Uterus (tissue), 4 donors: ENCODE results near the gene TANK. TPM values are rescaled to one million over a fixed set of nuclear protein-coding genes. Genes with fewer than 3 reads are reported as not detected.

ENCODE experiments used
- DNase-seq, 2 donors: peaks; one replicate each; pipeline ENCODE4 v3.0.0-alpha.2; 2019 to 2020
- H3K27ac ChIP-seq, 2 donors: fragments of 200-600 bp; sonication (generic); 1 replicate in 1 of 2; 2 replicates in 1 of 2; pipeline ENCODE4 v1.5.1; 2016 to 2018
- H3K27me3 ChIP-seq, 2 donors: fragments of 200-600 bp; sonication (generic); one replicate each; pipeline ENCODE4 v1.5.1; 2018 to 2019; ENCODE audit warnings: control low read depth in 1 of 2
- H3K36me3 ChIP-seq, 2 donors: fragments of 200-600 bp; sonication (generic); one replicate each; pipeline ENCODE4 v1.5.1; 2019; ENCODE audit warnings: control low read depth in 1 of 2
- H3K4me1 ChIP-seq, 2 donors: fragments of 200-600 bp; sonication (generic); one replicate each; pipeline ENCODE4 v1.5.1; 2018 to 2019; ENCODE audit warnings: control low read depth in 1 of 2
- H3K4me3 ChIP-seq, 2 donors: fragments of 200-600 bp; sonication (generic); 1 replicate in 1 of 2; 2 replicates in 1 of 2; pipeline ENCODE4 v1.5.1; 2018 to 2019; ENCODE audit warnings: mild to moderate bottlenecking in 1 of 2
- H3K9me3 ChIP-seq, 2 donors: fragments of 200-600 bp; sonication (generic); one replicate each; pipeline ENCODE4 v1.5.1; 2019; ENCODE audit warnings: control low read depth in 1 of 2
- POLR2A ChIP-seq, 2 donors: fragments of 450-650 bp; IDR thresholded peaks; one replicate each; pipeline ENCODE4 v1.6.1; 2016; ENCODE audit warnings: antibody characterized with exemption in 2 of 2, mild to moderate bottlenecking in 1 of 2, moderate library complexity in 1 of 2
- intact Hi-C: fragments of 100-400 bp; cut with DNase I; formaldehyde crosslinking; loops from one replicate; pipeline ENCODE4 v1.15.1; 2023; ENCODE audit warnings: low total_unique reads
- total RNA-seq, 4 donors: library from RNA; depleted of rRNA in 3 of 4; stranded (reverse); fragments of >200 nt in 3 of 4; gene quantifications; one replicate each; pipeline versions ENCODE4 v1.1.0 to v1.2.4, GENCODE V29; 2014 to 2023
- TF ChIP-seq, protein P1 (sequence below), 4 experiments: fragments of 200-600 bp in 2 of 4; fragments of 450-650 bp in 2 of 4; sonication (generic) in 2 of 4; IDR thresholded peaks; one replicate each; pipeline ENCODE4 v1.5.1; 2016 to 2019; ENCODE audit warnings: antibody characterized with exemption in 4 of 4, mild to moderate bottlenecking in 2 of 4, moderate library complexity in 1 of 4
- donor health status: DM: yes; HTN: yes; CAD: no.

Gene TANK, protein sequence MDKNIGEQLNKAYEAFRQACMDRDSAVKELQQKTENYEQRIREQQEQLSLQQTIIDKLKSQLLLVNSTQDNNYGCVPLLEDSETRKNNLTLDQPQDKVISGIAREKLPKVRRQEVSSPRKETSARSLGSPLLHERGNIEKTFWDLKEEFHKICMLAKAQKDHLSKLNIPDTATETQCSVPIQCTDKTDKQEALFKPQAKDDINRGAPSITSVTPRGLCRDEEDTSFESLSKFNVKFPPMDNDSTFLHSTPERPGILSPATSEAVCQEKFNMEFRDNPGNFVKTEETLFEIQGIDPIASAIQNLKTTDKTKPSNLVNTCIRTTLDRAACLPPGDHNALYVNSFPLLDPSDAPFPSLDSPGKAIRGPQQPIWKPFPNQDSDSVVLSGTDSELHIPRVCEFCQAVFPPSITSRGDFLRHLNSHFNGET
- 100 to 1,000 TPM in 1 of 4 donors, 10 to 100 TPM in 3; 56.6 to 131 (median 70.7) TPM for total RNA-seq

- Histone ChIP-seq H3K27ac (peak within 1 kb of the TSS; percentile 90 to 97), H3K36me3 (no peaks in the 10 kb centered on the region), H3K4me1 (peaks cover 0 to 3% of the 10 kb centered on the region in 2 donors), H3K27me3 (no peaks in the 10 kb centered on the region), H3K4me3 (peak within 1 kb of the TSS; percentile 62 to 90), H3K9me3 (no peaks in the 10 kb centered on the region)
- peak; percentile 84 to 92 for TF ChIP-seq POLR2A (IDR thresholded peaks at IDR 0.05)
- TF ChIP-seq, protein P1, sequence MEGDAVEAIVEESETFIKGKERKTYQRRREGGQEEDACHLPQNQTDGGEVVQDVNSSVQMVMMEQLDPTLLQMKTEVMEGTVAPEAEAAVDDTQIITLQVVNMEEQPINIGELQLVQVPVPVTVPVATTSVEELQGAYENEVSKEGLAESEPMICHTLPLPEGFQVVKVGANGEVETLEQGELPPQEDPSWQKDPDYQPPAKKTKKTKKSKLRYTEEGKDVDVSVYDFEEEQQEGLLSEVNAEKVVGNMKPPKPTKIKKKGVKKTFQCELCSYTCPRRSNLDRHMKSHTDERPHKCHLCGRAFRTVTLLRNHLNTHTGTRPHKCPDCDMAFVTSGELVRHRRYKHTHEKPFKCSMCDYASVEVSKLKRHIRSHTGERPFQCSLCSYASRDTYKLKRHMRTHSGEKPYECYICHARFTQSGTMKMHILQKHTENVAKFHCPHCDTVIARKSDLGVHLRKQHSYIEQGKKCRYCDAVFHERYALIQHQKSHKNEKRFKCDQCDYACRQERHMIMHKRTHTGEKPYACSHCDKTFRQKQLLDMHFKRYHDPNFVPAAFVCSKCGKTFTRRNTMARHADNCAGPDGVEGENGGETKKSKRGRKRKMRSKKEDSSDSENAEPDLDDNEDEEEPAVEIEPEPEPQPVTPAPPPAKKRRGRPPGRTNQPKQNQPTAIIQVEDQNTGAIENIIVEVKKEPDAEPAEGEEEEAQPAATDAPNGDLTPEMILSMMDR (IDR thresholded peaks at IDR 0.05), result peak in 1 of 4 experiments; percentile 20
- peak; percentile 89 to 91 for DNase-seq
- intact Hi-C loops, result no loop called here
Measured at GRCh38 chr2:161160226-161161073, at the start of gene TANK. TSS of gene TANK (plus strand) at chr2:161160428. CDS start at chr2:161179663, 19,235 bp downstream.

GRCh38 chr2:161111531-161111930 lies 48.7 kb upstream of the TANK start:
- no peaks in the 10 kb centered on the region for H3K27me3 ChIP-seq
- TF ChIP-seq POLR2A (IDR thresholded peaks at IDR 0.05), result no peak
- TF ChIP-seq, protein P1 (IDR thresholded peaks at IDR 0.05), result no peak
- no peaks in the 10 kb centered on the region for H3K9me3 ChIP-seq
- no peak overlapping the region for H3K4me3 ChIP-seq
- H3K4me1 ChIP-seq, result no peaks in the 10 kb centered on the region
- H3K36me3 ChIP-seq, result no peaks in the 10 kb centered on the region
- no peak overlapping the region for H3K27ac ChIP-seq
- intact Hi-C loops, result no loop called here
- no peak for DNase-seq

GRCh38 chr2:161112908-161113307 lies 47.3 kb upstream of the TANK start:
- Histone ChIP-seq H3K27me3 (no peaks in the 10 kb centered on the region), H3K27ac (no peak overlapping the region), H3K36me3 (no peaks in the 10 kb centered on the region), H3K4me1 (no peaks in the 10 kb centered on the region), H3K4me3 (no peak overlapping the region), H3K9me3 (no peaks in the 10 kb centered on the region)
- no peak for DNase-seq
- TF ChIP-seq, protein P1 (IDR thresholded peaks at IDR 0.05), result no peak
- no peak for TF ChIP-seq POLR2A (IDR thresholded peaks at IDR 0.05)
- intact Hi-C loops, result no loop called here

- no peak overlapping the region for H3K4me3 ChIP-seq
- no peaks in the 10 kb centered on the region for H3K36me3 ChIP-seq
- DNase-seq, result no peak
- no peaks in the 10 kb centered on the region for H3K27me3 ChIP-seq
- TF ChIP-seq, protein P1 (IDR thresholded peaks at IDR 0.05), result no peak
- no peak for TF ChIP-seq POLR2A (IDR thresholded peaks at IDR 0.05)
- H3K4me1 ChIP-seq, result no peaks in the 10 kb centered on the region
- no peak overlapping the region for H3K27ac ChIP-seq
- intact Hi-C loops, result no loop called here
- H3K9me3 ChIP-seq, result no peaks in the 10 kb centered on the region
Measured at GRCh38 chr2:161113693-161114575, 46.3 kb upstream of the TANK start.
